PC-9 (cell line): Measurements from ENCODE around the gene PLXDC2.

Experiments used
- EZH2 ChIP-seq: fragments of 200-600 bp; sonication (generic); IDR thresholded peaks from 2 replicates; pipeline ENCODE4 v1.8.0; 2017; ENCODE audit warnings: antibody characterized with exemption, low read depth
- TF ChIP-seq, protein P1 (sequence below): fragments of 200-600 bp; sonication (generic); conservative IDR thresholded peaks from 2 replicates; pipeline ENCODE4 v1.6.1; 2017; ENCODE audit warnings: mixed run types, antibody characterized with exemption, mild to moderate bottlenecking, moderate library complexity

DNA sequence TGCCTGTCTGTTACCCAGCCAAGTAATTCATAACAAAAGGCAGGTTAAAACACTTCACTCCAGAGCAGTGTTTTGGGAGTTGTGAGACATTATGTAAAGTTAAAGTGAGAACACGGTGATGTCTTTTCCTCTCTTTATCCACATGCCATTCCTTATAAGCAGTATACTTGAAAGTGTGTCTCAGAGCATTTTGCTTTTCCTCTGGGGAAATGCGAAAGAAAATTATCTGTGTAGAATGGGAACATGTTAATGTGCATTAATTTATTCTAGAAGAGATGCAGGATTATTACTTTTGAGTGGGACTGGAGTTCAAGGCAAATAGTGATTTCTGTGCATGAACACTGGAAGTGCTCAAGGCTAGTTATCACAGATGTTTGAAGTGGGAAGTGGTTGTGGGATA, 170.4 kb downstream of the PLXDC2 start:
- TF ChIP-seq, protein P1, sequence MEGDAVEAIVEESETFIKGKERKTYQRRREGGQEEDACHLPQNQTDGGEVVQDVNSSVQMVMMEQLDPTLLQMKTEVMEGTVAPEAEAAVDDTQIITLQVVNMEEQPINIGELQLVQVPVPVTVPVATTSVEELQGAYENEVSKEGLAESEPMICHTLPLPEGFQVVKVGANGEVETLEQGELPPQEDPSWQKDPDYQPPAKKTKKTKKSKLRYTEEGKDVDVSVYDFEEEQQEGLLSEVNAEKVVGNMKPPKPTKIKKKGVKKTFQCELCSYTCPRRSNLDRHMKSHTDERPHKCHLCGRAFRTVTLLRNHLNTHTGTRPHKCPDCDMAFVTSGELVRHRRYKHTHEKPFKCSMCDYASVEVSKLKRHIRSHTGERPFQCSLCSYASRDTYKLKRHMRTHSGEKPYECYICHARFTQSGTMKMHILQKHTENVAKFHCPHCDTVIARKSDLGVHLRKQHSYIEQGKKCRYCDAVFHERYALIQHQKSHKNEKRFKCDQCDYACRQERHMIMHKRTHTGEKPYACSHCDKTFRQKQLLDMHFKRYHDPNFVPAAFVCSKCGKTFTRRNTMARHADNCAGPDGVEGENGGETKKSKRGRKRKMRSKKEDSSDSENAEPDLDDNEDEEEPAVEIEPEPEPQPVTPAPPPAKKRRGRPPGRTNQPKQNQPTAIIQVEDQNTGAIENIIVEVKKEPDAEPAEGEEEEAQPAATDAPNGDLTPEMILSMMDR: no peak
- no peak for TF ChIP-seq EZH2
